ENCODE data around the gene CELA1. TPM values are rescaled to one million over a fixed set of nuclear protein-coding genes. Genes with fewer than 3 reads are reported as not detected.

Gene CELA1
- polyA plus RNA-seq, 1 donor from 2014 or later: not detected

DNA sequence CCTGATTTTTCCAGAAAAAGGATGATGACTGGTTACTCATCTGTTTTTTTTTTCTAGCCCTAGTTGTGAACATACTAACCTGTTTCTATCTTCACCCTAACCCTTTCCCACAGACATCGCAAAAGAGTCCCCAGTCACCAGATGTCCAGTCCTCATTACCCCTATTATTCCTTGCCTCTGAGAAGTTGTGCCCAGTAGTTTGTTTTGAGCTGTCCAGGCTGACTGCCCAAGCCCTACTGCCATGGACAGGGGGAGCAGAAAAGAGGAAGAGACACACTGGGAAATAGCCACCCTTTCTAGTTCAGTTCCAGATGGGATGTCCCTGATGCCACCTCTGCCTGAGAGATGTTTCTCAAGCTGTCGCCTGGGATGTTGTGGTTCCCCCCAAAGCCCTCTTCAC is 13.8 kb upstream of the CELA1 start:
- TF ChIP-seq EP300 (conservative IDR thresholded peaks at IDR 0.05; ENCODE audit: poor library complexity, severe bottlenecking) (no peak), TAF1 (IDR thresholded peaks at IDR 0.05; ENCODE audit: low read depth) (no peak), RAD21 (conservative IDR thresholded peaks at IDR 0.05) (no peak), MXI1 (conservative IDR thresholded peaks at IDR 0.05; ENCODE audit: poor library complexity, severe bottlenecking) (no peak), EZH2 (IDR thresholded peaks at IDR 0.05; ENCODE audit: borderline replicate concordance, insufficient read depth, low read length, poor library complexity, severe bottlenecking) (no peak), SMC3 (conservative IDR thresholded peaks at IDR 0.05; ENCODE audit: poor library complexity) (no peak), POLR2AphosphoS5 (IDR thresholded peaks at IDR 0.05) (no peak)
- TF ChIP-seq, protein P1, sequence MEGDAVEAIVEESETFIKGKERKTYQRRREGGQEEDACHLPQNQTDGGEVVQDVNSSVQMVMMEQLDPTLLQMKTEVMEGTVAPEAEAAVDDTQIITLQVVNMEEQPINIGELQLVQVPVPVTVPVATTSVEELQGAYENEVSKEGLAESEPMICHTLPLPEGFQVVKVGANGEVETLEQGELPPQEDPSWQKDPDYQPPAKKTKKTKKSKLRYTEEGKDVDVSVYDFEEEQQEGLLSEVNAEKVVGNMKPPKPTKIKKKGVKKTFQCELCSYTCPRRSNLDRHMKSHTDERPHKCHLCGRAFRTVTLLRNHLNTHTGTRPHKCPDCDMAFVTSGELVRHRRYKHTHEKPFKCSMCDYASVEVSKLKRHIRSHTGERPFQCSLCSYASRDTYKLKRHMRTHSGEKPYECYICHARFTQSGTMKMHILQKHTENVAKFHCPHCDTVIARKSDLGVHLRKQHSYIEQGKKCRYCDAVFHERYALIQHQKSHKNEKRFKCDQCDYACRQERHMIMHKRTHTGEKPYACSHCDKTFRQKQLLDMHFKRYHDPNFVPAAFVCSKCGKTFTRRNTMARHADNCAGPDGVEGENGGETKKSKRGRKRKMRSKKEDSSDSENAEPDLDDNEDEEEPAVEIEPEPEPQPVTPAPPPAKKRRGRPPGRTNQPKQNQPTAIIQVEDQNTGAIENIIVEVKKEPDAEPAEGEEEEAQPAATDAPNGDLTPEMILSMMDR (IDR thresholded peaks at IDR 0.05; ENCODE audit: poor library complexity, severe bottlenecking): no peak
- TF ChIP-seq, protein P2, sequence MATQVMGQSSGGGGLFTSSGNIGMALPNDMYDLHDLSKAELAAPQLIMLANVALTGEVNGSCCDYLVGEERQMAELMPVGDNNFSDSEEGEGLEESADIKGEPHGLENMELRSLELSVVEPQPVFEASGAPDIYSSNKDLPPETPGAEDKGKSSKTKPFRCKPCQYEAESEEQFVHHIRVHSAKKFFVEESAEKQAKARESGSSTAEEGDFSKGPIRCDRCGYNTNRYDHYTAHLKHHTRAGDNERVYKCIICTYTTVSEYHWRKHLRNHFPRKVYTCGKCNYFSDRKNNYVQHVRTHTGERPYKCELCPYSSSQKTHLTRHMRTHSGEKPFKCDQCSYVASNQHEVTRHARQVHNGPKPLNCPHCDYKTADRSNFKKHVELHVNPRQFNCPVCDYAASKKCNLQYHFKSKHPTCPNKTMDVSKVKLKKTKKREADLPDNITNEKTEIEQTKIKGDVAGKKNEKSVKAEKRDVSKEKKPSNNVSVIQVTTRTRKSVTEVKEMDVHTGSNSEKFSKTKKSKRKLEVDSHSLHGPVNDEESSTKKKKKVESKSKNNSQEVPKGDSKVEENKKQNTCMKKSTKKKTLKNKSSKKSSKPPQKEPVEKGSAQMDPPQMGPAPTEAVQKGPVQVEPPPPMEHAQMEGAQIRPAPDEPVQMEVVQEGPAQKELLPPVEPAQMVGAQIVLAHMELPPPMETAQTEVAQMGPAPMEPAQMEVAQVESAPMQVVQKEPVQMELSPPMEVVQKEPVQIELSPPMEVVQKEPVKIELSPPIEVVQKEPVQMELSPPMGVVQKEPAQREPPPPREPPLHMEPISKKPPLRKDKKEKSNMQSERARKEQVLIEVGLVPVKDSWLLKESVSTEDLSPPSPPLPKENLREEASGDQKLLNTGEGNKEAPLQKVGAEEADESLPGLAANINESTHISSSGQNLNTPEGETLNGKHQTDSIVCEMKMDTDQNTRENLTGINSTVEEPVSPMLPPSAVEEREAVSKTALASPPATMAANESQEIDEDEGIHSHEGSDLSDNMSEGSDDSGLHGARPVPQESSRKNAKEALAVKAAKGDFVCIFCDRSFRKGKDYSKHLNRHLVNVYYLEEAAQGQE (IDR thresholded peaks at IDR 0.05; ENCODE audit: borderline replicate concordance): no peak
- H2AFZ ChIP-seq (ENCODE audit: low read depth, low read length): no peak overlapping the region
- H3K79me2 ChIP-seq (replicated peaks; ENCODE audit: insufficient read depth, low read length): no peaks in the 10 kb centered on the region
- H3K4me2 ChIP-seq (ENCODE audit: low read length): no peak overlapping the region
- H3K4me3 ChIP-seq (ENCODE audit: low read length): no peak overlapping the region
- H3K36me3 ChIP-seq (ENCODE audit: insufficient read depth, low read length): no peaks in the 10 kb centered on the region
- no peaks in the 10 kb centered on the region for H3K9me2 ChIP-seq (ENCODE audit: insufficient read depth, low read length)
- no peak overlapping the region for H3K9ac ChIP-seq (ENCODE audit: low read length)
- no peaks in the 10 kb centered on the region for H3F3A ChIP-seq (ENCODE audit: insufficient read depth, low read length, poor library complexity, severe bottlenecking)
- H3K9me3 ChIP-seq (ENCODE audit: low read length): no peaks in the 10 kb centered on the region
- H4K20me1 ChIP-seq (ENCODE audit: insufficient read depth): no peaks in the 10 kb centered on the region
- no peaks in the 10 kb centered on the region for H3K27me3 ChIP-seq (ENCODE audit: insufficient read depth, low read depth, low read length)
- H3K27ac ChIP-seq (ENCODE audit: low read length): no peak overlapping the region

GRCh38 chr12:51359851-51360250 is 13.4 kb upstream of the CELA1 start:
- Histone ChIP-seq H3F3A (ENCODE audit: insufficient read depth, low read length, poor library complexity, severe bottlenecking) (no peaks in the 10 kb centered on the region), H3K9ac (ENCODE audit: low read length) (no peak overlapping the region), H3K9me2 (ENCODE audit: insufficient read depth, low read length) (no peaks in the 10 kb centered on the region), H3K27ac (ENCODE audit: low read length) (no peak overlapping the region), H3K4me3 (ENCODE audit: low read length) (no peak overlapping the region), H3K36me3 (ENCODE audit: insufficient read depth, low read length) (no peaks in the 10 kb centered on the region), H3K9me3 (ENCODE audit: low read length) (no peaks in the 10 kb centered on the region), H3K79me2 (replicated peaks; ENCODE audit: insufficient read depth, low read length) (no peaks in the 10 kb centered on the region), H3K27me3 (ENCODE audit: insufficient read depth, low read depth, low read length) (no peaks in the 10 kb centered on the region), H3K4me2 (ENCODE audit: low read length) (no peak overlapping the region), H4K20me1 (ENCODE audit: insufficient read depth) (no peaks in the 10 kb centered on the region), H2AFZ (ENCODE audit: low read depth, low read length) (no peak overlapping the region)
- TF ChIP-seq SMC3 (conservative IDR thresholded peaks at IDR 0.05; ENCODE audit: poor library complexity) (no peak), MXI1 (conservative IDR thresholded peaks at IDR 0.05; ENCODE audit: poor library complexity, severe bottlenecking) (no peak), RAD21 (conservative IDR thresholded peaks at IDR 0.05) (no peak), EP300 (conservative IDR thresholded peaks at IDR 0.05; ENCODE audit: poor library complexity, severe bottlenecking) (no peak), POLR2AphosphoS5 (IDR thresholded peaks at IDR 0.05) (no peak), TAF1 (IDR thresholded peaks at IDR 0.05; ENCODE audit: low read depth) (no peak), EZH2 (IDR thresholded peaks at IDR 0.05; ENCODE audit: borderline replicate concordance, insufficient read depth, low read length, poor library complexity, severe bottlenecking) (no peak)
- TF ChIP-seq, protein P2 (IDR thresholded peaks at IDR 0.05; ENCODE audit: borderline replicate concordance): no peak
- TF ChIP-seq, protein P1 (IDR thresholded peaks at IDR 0.05; ENCODE audit: poor library complexity, severe bottlenecking): no peak
